Mesenchymal stem cell (in vitro differentiated cells and primary cell): ENCODE results near the gene TNFRSF1A.
A peak's percentile ranks its signal among the peaks of the same experiment; 100 is the strongest.

Source experiments
- DNase-seq: peaks from one replicate; pipeline ENCODE4 v3.0.0-alpha.2; 2013
- H2AFZ ChIP-seq: one replicate; pipeline ENCODE4 v1.6.1; 2013; ENCODE audit warnings: low read depth, mild to moderate bottlenecking, control low read depth, inconsistent platforms, low read length, moderate library complexity
- H2AK5ac ChIP-seq: 2 replicates; pipeline ENCODE4 v1.6.1; 2013; ENCODE audit warnings: low read length, moderate library complexity, mild to moderate bottlenecking, inconsistent platforms; ENCODE audit not compliant: severe bottlenecking
- H2BK120ac ChIP-seq: one replicate; pipeline ENCODE4 v1.6.1; 2013; ENCODE audit warnings: low read depth, mild to moderate bottlenecking, inconsistent platforms, low read length, moderate library complexity
- H2BK12ac ChIP-seq, 2 experiments: one replicate each; pipeline ENCODE4 v1.6.1; 2013; ENCODE audit warnings: inconsistent platforms in 2 of 2, low read length in 2 of 2, mild to moderate bottlenecking in 2 of 2, moderate library complexity in 2 of 2, control low read depth in 1 of 2
- H2BK15ac ChIP-seq: one replicate; pipeline ENCODE4 v1.6.1; 2013; ENCODE audit warnings: mild to moderate bottlenecking, low read depth, inconsistent platforms; ENCODE audit not compliant: poor library complexity, severe bottlenecking
- H2BK5ac ChIP-seq: 2 replicates; pipeline ENCODE4 v1.6.1; 2013; ENCODE audit warnings: low read depth, mild to moderate bottlenecking, low read length, control low read depth, inconsistent platforms; ENCODE audit not compliant: poor library complexity, severe bottlenecking
- H3K14ac ChIP-seq, 2 experiments: one replicate each; pipeline ENCODE4 v1.6.1; 2013; ENCODE audit warnings: inconsistent platforms in 2 of 2, low read length in 2 of 2, control low read depth in 1 of 2, mild to moderate bottlenecking in 1 of 2, moderate library complexity in 1 of 2
- H3K18ac ChIP-seq, 2 experiments: one replicate each; pipeline ENCODE4 v1.6.1; 2013; ENCODE audit warnings: inconsistent platforms in 2 of 2, low read length in 2 of 2, control low read depth in 1 of 2, low read depth in 1 of 2, mild to moderate bottlenecking in 1 of 2
- H3K23ac ChIP-seq, 2 experiments: one replicate each; pipeline ENCODE4 v1.6.1; 2013; ENCODE audit warnings: inconsistent platforms in 2 of 2, low read length in 2 of 2, mild to moderate bottlenecking in 2 of 2, moderate library complexity in 2 of 2, control low read depth in 1 of 2
- H3K27ac ChIP-seq: 2 replicates; pipeline ENCODE4 v1.5.1; 2013; ENCODE audit warnings: mild to moderate bottlenecking, moderate library complexity, low read length, control low read depth, inconsistent platforms; ENCODE audit not compliant: poor library complexity, severe bottlenecking
- H3K27me3 ChIP-seq, 2 experiments: 2 replicates each; pipeline versions ENCODE4 v1.6.1 to v1.7.0; 2013; ENCODE audit warnings: low read length in 2 of 2, mild to moderate bottlenecking in 2 of 2, moderate library complexity in 2 of 2, control low read depth in 1 of 2, inconsistent platforms in 1 of 2; ENCODE audit not compliant: control insufficient read depth in 1 of 2, insufficient read depth in 1 of 2
- H3K36me3 ChIP-seq, 2 experiments: 2 replicates each; pipeline versions ENCODE4 v1.6.1 to v1.7.0; 2013; ENCODE audit warnings: low read length in 2 of 2, control low read depth in 1 of 2, inconsistent platforms in 1 of 2, low read depth in 1 of 2, mild to moderate bottlenecking in 1 of 2; ENCODE audit not compliant: insufficient read depth in 2 of 2, control insufficient read depth in 1 of 2
- H3K4ac ChIP-seq, 2 experiments: one replicate each; pipeline ENCODE4 v1.6.1; 2013; ENCODE audit warnings: inconsistent platforms in 2 of 2, low read length in 2 of 2, mild to moderate bottlenecking in 2 of 2, moderate library complexity in 2 of 2, control low read depth in 1 of 2, low read depth in 1 of 2
- H3K4me1 ChIP-seq: 2 replicates; pipeline ENCODE4 v1.6.1; 2013; ENCODE audit warnings: low read depth, low read length, control low read depth; ENCODE audit not compliant: control insufficient read depth, insufficient read depth
- H3K4me2 ChIP-seq: 2 replicates; pipeline ENCODE4 v1.6.1; 2013; ENCODE audit warnings: low read length, mild to moderate bottlenecking, inconsistent platforms; ENCODE audit not compliant: poor library complexity, severe bottlenecking
- H3K4me3 ChIP-seq, 2 experiments: 2 replicates each; pipeline versions ENCODE4 v1.5.1 to v1.7.0; 2013; ENCODE audit warnings: low read length in 2 of 2, mild to moderate bottlenecking in 2 of 2, control low read depth in 1 of 2, low read depth in 1 of 2; ENCODE audit not compliant: insufficient read depth in 1 of 2
- H3K79me1 ChIP-seq: replicated peaks from 2 replicates; pipeline ENCODE4 v1.6.1; 2013; ENCODE audit warnings: mild to moderate bottlenecking, control low read depth, low read length, inconsistent platforms; ENCODE audit not compliant: poor library complexity, severe bottlenecking
- H3K9ac ChIP-seq: 2 replicates; pipeline ENCODE4 v1.7.0; 2013; ENCODE audit warnings: mild to moderate bottlenecking, low read length, moderate library complexity
- H3K9me3 ChIP-seq: 2 replicates; pipeline ENCODE4 v1.7.0; 2013; ENCODE audit warnings: mild to moderate bottlenecking, low read length; ENCODE audit not compliant: control insufficient read depth
- H4K8ac ChIP-seq: one replicate; pipeline ENCODE4 v1.6.1; 2013; ENCODE audit warnings: inconsistent platforms, mild to moderate bottlenecking, low read length, moderate library complexity
- H4K91ac ChIP-seq: one replicate; pipeline ENCODE4 v1.6.1; 2013; ENCODE audit warnings: mild to moderate bottlenecking, low read length, inconsistent platforms
- WGBS: methylation state at CpG from one replicate; pipeline ENCODE4 v1.1.7; 2013; ENCODE audit warnings: mixed read lengths; 5-methylcytosine and 5-hydroxymethylcytosine counted together

TNFRSF1A gene

GRCh38 chr12:6376870-6377666, 35.2 kb upstream of the TNFRSF1A start:
- H3K27me3 ChIP-seq: no peaks in the 10 kb centered on the region
- H3K4me2 ChIP-seq: no peak overlapping the region
- peak overlapping the region; percentile 79 for H3K27ac ChIP-seq
- DNase-seq: no peak
- H2BK120ac ChIP-seq: peak overlapping the region; percentile 78
- no peaks in the 10 kb centered on the region for H3K79me1 ChIP-seq
- no peak overlapping the region for H3K23ac ChIP-seq
- H3K9me3 ChIP-seq: no peaks in the 10 kb centered on the region
- H3K4me3 ChIP-seq: no peak overlapping the region
- H4K91ac ChIP-seq: no peak overlapping the region
- no peak overlapping the region for H2BK5ac ChIP-seq
- peak overlapping the region; percentile 67 for H2AK5ac ChIP-seq
- peak overlapping the region; percentile 95 for H4K8ac ChIP-seq
- H2AFZ ChIP-seq: no peak overlapping the region
- peaks cover 42% of the 10 kb centered on the region for H3K4me1 ChIP-seq
- H3K9ac ChIP-seq: peak overlapping the region; percentile 75
- peak overlapping the region; percentile 77 to 89 for H3K18ac ChIP-seq
- H3K36me3 ChIP-seq: no peaks in the 10 kb centered on the region
- H3K14ac ChIP-seq: no peak overlapping the region
- WGBS: 80% methylated on average over 9 of the region's 10 CpGs
- peak overlapping the region; percentile 81 to 90 for H3K4ac ChIP-seq
- peak overlapping the region; percentile 29 for H2BK15ac ChIP-seq
- peak overlapping the region; percentile 6 to 95 for H2BK12ac ChIP-seq

GRCh38 chr12:6376079-6376869, 34.4 kb upstream of the TNFRSF1A start:
- H4K8ac ChIP-seq: peak overlapping the region; percentile 95
- peak overlapping the region; percentile 96 to 98 for H2BK12ac ChIP-seq
- peak overlapping the region; percentile 78 for H2BK120ac ChIP-seq
- H4K91ac ChIP-seq: peak overlapping the region; percentile 95
- H2AK5ac ChIP-seq: peak overlapping the region; percentile 75
- peak overlapping the region; percentile 56 to 91 for H3K4ac ChIP-seq
- H3K36me3 ChIP-seq: no peaks in the 10 kb centered on the region
- H3K27me3 ChIP-seq: no peaks in the 10 kb centered on the region
- peaks cover 43% of the 10 kb centered on the region for H3K4me1 ChIP-seq
- DNase-seq: peak; percentile 56
- peak overlapping the region; percentile 77 to 78 for H3K18ac ChIP-seq
- H3K4me3 ChIP-seq: peak overlapping the region in 1 of 2 experiments; percentile 16
- H2AFZ ChIP-seq: no peak overlapping the region
- H3K9ac ChIP-seq: peak overlapping the region; percentile 75
- H3K9me3 ChIP-seq: no peaks in the 10 kb centered on the region
- no peak overlapping the region for H3K23ac ChIP-seq
- peak overlapping the region in 1 of 2 experiments; percentile 64 for H3K14ac ChIP-seq
- H2BK15ac ChIP-seq: peak overlapping the region; percentile 98
- peak overlapping the region; percentile 79 for H3K27ac ChIP-seq
- WGBS: 14% methylated on average over 13 of the region's 19 CpGs
- H3K4me2 ChIP-seq: no peak overlapping the region
- peak overlapping the region; percentile 46 for H2BK5ac ChIP-seq
- no peaks in the 10 kb centered on the region for H3K79me1 ChIP-seq

DNA sequence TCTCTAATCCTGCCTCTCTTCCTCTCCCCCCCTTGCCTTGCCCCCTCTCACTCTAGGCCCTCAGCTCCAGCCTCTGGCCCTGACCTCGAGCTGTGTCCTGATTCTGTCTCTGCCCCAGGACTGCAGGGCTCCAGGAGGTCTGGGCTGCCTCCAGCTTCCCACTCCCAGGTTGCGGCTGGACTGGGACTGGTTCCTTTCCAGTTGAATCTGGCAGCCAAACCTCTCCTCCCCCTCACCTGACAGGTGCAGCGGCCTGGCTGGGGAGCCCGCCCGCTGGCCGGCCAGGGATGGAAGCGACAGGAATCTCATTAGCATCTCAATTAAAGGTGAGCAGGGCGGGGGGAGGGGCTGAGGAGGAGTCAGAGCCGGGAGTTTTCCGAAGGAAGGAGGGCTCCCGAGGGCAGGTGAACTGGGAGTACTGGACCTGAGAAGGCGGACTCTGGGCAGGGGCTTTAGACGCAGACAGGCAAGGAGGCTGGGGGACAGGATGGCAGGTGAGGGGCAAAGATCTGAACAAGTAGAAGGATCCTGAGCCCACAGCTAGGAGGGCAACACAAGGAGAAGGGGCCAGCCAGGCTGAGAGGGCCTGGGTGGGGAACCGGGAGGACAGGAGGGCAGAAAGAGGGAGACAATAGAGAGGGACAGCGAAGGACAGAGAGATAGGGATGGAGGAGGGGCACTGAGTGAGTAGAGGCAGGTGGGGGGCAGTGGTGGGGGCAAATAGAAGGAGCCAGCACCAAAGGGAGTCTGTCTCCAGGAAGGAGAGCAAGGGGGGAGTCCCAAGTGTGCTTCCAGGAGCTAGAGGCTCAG, 33.6 kb upstream of the TNFRSF1A start, which contains the start of gene SCNN1A:
Gene SCNN1A, minus strand, starts transcription at position 295 of the 810 bp plus-strand sequence. CDS start 780 bp downstream, outside the sequence.
- peaks cover 51% of the 10 kb centered on the region for H3K4me1 ChIP-seq
- H3K18ac ChIP-seq: peak within 1 kb of the TSS; percentile 77 to 78
- H4K91ac ChIP-seq: peak within 1 kb of the TSS; percentile 95
- no peak within 1 kb of the TSS for H3K23ac ChIP-seq
- peak within 1 kb of the TSS; percentile 56 to 91 for H3K4ac ChIP-seq
- H2BK12ac ChIP-seq: peak within 1 kb of the TSS; percentile 96 to 98
- H3K27me3 ChIP-seq: no peaks in the 10 kb centered on the region
- peak within 1 kb of the TSS; percentile 46 for H2BK5ac ChIP-seq
- no peak within 1 kb of the TSS for H2AFZ ChIP-seq
- peak within 1 kb of the TSS; percentile 95 for H4K8ac ChIP-seq
- H3K36me3 ChIP-seq: no peaks in the 10 kb centered on the region
- H3K4me2 ChIP-seq: no peak within 1 kb of the TSS
- H3K9me3 ChIP-seq: no peaks in the 10 kb centered on the region
- peak within 1 kb of the TSS; percentile 79 for H3K27ac ChIP-seq
- peak within 1 kb of the TSS; percentile 98 for H2BK15ac ChIP-seq
- peak within 1 kb of the TSS; percentile 75 for H2AK5ac ChIP-seq
- 50% methylated on average over 15 of the region's 15 CpGs for WGBS
- H3K4me3 ChIP-seq: peak within 1 kb of the TSS in 1 of 2 experiments; percentile 16
- H3K9ac ChIP-seq: peak within 1 kb of the TSS; percentile 75
- DNase-seq: no peak
- peak within 1 kb of the TSS; percentile 89 for H2BK120ac ChIP-seq
- peak within 1 kb of the TSS in 1 of 2 experiments; percentile 64 for H3K14ac ChIP-seq
- no peaks in the 10 kb centered on the region for H3K79me1 ChIP-seq
